HG02678 (cell line): ENCODE results near the gene WWOX.

Source experiments
- ATAC-seq: cut with Tn5 transposase; IDR thresholded peaks from one replicate; pipeline ENCODE4 v1.9.1; 2021; ENCODE audit warnings: mild to moderate bottlenecking, moderate library complexity; ENCODE audit not compliant: unreplicated experiment

Gene WWOX

DNA sequence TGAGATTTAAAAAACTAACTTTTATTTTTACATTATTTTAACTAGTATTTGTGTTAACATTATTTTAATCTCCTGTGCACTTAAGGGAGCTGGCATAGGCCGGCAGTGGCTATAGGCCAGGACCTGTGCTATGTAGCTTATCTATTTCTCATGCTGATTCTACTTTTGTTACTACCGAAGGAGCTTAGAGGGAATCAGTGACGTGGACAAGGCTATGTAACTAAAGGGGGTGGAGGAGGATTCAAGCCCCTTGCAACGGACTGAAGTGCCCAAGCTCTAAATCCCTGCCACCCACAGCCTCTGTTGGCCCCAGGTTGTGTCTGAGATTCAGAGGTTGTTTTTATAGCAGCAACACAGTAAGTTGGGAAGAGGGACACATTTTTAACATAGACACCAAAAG, 356.4 kb downstream of the WWOX start:
- no peak for ATAC-seq

DNA sequence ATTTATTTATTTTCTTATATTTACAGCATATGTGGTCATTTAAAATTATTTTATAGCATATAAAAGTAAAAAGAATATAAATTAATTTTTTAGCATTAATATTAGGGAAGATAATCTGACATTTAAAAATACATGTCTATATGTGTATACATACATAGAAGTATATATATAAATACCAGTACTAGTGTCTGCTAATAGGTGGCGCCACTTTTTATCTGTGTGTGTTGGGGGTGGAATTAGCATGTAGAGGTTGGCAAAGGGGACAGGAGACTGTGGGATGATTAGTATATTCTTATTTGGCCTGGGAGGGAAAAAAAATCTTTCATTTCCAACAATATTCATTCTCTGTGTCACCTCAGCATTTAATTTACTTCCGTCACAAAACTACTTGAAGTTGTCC, 359.1 kb downstream of the WWOX start:
- no peak for ATAC-seq

DNA sequence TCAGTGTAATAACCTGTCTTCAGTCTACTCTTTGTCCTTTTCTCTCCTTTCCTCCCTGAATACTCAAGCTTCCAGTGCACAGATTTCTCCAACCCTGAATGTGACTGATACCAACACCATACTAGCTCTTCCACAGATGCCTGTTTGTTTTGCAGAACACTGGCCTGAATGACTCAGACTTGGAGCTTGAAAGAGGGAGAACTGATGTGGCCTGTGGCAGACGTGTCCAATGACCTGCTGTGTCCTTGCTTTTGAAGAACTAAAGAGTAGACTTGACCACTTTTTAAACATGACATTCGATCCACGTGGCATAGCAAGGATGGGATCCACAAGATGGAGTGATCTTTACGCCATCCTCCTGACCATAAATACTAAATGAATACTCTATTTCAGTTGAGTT, 361.0 kb downstream of the WWOX start:
- no peak for ATAC-seq

DNA sequence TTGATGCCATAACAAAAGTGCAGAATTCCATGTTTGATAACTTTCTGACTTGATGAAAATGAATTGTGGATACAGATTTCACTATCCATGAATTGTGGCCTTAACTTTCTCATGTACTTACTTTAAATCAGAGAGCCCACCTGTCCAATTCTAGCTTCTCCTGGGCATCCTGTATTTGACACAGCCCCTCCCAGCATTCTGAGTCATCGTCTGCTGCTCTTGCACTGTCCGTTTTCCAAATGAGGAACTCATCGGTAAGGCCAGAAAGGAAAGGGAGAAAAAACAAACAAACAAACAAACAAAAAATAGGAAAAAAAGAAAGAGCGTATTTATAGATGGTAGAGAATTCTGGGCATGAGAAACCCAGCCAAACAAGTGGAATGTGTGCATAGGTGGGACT, 361.6 kb downstream of the WWOX start:
- no peak for ATAC-seq

DNA sequence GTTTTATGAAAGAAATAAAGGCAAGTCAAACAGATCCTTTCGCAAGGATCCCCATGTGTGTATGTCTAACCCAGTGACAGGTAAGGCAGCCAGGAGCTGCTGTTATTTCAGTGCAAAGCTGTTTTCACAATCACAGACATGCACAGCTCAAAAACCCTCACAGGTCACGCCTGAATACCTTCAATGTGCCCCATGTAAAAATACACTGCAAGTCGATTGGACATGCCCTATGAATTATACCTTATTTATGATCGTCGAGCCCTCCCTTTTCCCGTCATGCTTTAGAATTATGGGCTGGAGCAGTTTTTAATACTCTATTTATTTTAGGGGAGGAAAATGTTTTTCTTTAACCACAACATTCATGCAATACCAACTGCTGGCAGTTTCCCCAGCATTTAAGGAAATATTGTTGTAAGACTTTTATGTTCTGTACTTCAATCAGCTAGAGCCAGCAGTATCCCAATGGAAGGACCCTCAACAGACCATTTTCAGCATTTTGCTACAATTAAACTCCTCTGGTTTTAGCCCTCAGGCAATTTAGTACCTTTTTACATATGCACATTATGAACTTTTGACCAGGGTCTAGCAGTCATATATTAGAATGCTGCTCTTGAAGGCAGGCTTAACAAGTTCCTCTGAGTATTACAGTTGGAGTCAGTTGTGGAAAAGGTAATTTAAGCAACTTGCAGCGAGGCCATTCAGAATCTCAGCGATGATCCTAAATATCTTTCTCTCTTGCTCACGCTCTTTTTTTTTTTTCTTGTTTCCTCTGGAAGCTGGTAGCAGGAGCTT, 362.2 kb downstream of the WWOX start:
- ATAC-seq = no peak

DNA sequence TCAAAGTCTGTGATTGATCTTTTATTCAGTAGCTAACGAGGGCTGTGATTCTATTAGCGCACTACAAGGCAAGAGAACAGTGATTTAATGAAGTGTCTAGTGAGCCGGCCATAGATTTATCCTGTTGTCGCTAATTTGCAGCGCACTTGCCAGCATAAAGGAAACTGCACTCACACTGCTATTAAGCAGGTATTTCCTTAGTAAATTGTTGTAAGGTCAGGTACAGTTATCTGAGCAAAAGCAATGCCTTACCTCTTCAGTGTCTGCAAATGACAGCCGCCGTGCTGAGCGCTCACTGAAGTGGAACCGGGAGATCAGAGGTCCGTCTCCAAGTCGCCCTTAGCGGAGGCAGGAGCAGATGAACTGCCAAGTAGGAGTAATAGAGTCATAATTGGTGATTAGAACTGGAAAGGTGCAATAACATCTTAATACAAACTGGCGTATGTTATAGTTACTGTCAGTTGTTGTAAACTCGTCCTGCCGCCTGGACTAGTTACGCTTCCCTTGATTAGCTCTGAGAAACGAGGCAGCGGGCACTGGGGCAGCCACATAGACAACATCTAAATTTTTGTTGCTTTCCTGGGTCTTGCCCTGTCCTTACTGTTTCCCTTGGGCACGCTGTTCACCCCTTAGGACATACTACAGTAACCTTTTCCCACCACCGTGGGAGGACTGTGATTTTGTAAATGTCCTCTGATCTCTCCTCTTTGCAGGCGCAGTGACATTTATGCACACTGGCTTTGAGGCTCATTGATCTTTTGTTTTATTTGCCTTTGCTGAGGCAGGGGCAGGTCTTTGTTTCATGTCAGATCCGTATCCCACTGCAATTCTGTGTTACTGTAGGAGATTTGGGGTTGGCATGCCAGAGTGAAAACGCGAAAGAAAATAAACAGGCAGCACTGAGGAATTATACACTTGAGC, 363.1 kb downstream of the WWOX start:
- ATAC-seq = no peak

DNA sequence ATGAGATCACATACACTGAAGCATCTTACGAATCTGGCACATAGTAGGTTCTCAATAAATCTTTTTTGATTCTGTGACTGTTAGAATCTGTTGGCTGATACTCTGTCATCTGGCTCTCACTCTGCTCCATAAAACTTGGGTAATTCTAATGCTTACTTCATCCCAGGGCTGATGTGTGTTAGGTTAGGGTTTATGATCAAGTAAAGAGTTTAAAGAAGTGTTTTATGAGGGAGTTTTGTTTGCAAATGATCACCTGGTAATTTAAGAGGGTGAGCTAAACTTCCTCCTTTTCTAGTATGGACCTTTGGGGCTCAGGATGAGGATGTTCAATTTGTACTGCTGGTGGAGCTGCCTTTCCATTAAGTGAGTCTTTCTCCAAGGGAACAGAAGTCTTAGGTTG, 364.1 kb downstream of the WWOX start:
- ATAC-seq = no peak

DNA sequence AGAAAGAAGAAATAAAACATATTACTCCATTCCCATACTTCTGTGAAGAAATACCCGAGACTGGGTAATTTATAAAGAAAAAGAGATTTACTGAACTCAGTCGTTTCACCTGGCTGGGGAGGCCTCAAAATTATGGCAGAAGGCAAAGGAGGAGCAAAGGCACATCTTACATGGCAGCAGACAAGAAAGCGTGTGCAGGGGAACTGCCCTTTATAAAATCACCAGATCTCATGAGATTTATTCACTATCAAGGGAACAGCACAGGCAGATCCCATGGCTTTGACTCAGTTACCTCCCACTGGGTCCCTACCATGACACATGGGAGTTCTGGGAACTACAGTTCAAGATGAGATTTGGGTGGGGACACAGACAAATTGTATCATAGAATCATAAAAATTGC, 365.4 kb downstream of the WWOX start:
- no peak for ATAC-seq

DNA sequence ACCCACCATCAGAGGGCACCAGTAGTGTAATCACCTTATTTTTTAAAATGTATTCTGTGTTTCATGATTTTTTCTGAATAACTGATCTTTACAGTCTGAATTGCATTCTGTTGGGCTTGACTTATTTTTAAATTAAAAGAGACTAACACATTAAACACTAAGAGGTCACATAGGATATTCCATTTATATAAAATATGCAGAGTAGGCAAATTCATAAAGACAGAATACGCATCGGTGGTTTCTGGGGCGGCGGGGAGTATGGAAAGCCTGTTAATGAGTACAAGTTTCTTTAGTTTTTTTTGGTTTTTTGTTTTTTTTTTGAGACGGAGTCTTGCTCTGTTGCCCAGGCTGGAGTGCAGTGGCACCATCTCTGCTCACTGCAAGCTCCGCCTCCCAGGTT, 366.3 kb downstream of the WWOX start:
- no peak for ATAC-seq

DNA sequence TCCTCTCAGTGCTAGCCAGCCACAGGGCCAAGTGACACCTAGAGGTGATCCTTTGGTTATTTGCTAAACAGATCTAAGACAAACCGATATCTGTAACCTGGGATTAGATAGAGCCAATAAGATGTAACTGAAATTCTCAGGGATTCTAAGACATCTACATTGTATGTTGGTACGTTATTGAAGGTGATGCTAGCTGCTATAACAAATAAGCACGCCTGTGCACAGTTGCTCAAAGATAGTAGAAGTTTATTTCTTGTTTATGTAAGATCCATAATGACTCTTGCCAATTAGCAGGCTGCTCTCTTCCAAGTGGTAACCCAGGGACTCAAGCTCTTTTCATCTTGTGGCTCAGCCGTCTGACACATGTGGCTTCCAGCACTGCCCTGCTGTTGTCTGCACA, 370.3 kb downstream of the WWOX start:
- no peak for ATAC-seq

DNA sequence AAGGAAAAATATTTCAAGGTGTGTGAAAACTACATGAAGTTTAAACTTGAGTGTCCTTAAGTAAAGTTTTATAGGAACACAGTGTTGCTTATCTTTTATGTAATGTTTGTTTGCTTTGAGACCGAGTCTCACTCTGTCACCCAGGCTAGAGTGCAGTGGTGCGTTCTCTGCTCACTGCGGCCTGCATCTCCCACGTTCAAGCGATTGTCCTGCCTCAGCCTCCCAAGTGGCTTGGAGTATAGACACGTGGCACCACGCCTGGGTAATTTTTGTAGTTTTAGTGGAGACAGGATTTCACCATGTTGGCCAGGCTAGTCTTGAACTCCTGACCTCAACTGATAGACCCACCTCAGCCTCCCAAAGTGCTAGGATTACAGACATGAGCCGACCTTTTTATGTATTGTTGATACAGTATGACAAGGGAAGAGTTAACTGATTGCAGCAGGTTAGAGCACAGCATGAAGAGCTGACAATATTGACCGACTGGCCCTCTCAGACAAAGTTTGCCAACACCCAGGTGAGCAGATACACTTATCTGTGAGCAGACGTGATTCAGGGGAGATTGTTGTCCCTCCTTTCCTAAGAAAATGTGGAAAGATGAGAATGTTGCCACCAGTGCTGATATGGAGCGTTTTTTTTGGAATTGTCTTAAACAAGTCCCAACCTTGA, 373.7 kb downstream of the WWOX start:
- no peak for ATAC-seq

DNA sequence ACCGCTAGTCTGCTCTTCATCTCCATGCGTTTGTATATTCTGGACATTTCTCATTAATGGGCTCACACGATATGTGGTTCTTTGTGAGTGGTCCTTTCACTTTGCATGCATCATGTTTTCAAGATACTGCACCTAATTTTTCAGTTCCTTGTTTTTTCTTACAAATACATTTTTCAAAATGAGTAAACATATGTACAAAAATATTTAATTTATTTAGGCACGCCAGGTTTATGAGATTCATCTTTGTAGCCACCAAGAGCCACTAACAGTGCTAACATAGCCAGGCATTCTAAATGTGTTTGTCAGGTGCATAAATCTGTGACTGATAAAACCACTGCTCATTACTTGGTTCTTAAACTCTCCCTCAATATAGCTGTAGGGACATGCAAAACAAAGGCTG, 375.3 kb downstream of the WWOX start:
- ATAC-seq = peak; percentile 60

DNA sequence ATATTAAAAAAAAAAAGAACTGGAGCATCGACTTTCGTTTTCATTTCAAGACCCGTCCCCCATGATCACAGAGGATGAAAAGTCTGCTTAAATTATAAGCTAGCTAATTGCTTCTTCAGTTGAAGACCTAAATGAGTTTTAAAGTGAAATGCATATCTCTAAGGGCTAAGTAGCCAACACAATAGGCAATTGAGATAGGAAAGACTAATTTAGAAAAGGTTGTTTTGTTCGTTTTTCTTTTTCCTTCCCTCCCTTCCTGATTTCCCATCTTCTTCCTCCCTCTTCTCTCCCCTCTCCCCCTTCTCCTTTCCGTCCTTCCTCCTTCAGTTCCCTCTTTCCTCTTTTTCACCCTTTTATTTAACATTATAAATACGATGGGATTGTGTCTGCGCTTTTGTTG, 377.2 kb downstream of the WWOX start:
- no peak for ATAC-seq

DNA sequence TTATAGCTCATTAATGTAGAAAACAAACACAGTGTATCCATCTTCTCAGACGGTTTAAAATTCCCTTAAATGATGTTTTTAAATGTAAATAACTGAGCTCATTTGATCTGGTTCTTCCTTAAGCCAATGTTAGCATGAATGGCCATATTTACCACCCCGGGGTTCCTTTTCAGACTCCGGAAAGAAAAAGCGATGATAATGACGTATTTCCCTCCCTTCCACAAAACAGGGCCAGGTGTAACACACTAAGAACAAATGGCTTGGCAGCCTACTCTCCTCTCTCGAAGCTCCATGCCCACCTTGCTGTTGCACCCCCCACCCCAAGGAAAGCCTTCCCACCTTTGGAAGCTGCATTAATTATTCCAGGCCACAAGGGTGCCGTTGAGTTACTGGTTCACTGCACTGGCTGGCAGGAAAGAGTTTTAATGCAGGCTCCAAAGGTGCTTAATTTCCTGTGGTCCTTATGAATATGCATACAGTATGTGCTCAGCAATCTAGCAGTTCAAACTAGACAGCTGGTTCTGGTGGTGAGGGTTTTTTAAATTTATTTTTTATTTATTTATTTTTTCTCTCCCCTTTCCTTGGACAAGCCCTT, 378.9 kb downstream of the WWOX start:
- ATAC-seq = no peak

DNA sequence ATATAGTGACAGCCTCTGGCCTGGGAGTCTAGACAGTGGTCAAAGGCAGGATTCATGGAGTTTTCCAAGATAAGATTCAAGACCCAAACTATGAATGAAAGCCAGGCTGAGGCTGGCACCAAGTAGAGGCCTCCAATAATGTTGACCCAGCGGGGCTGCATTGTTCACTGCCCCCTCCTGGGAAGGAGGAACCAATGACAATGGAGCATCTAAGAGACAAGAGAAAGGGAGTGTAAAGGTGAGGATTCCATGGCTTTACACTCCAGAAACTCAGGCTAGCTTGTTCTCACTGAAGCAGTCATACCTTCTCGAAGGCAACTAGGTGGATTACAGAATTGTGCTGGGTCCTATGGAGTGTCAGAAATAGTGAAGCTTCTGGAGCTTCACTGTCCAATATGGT, 380.3 kb downstream of the WWOX start:
- ATAC-seq = no peak

DNA sequence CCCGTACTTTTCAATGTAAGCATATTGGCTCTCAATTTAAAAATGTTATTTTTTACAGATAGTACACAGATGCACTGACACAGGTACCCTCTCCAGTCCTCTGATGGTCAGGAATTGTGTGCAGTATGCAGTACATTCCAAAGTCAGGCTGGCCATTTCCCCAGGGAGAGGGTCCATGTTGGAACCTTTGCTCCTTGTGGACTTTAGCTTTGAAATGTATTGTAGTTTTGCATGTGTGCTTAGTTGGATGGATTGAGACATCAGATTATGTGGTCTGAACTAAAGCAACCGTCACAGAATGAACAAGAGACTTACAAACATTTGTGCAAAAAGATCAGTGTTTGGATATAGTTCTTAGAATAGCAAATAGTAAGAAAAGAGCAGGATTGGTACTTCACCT, 381.1 kb downstream of the WWOX start:
- no peak for ATAC-seq

DNA sequence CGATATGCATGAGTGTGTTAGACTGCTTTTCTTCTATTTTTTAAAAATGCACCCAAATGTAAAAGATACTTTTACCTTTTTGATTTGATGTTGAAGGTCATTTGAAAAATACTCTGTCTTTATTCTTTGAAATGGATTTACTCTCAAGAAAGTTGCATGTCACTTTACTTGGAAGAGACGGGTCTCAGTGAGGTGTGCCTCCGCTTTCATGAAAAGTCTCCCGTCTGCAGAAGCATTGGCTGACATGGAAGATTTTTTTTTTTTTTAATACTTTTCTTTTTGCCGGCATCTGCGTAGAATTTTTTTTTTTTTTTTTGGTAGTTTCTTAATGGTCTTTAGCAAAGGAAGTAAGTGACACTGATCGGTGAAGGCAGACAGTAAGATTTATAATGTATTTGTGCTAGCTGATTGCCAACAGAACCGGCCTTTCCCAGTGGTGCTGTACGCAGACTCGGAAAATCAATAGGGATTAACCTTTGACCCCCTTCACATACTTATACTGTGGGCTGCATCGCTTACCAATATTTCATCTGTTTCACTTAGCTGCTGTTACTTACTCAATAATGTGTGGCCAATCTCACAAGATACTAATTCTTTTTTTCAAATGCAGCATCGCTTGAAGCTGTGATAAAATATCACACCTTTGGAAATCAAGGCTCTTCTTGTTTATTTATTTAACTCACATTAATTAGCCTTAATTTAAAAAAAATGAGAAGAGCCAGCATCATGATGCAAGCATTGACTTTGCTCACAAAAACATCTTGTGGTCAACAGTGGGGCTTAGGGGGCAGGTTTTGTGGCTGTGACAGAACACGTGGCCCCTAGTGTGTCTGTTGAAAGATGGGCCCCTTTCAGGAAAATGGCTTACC, 383.9 kb downstream of the WWOX start:
- ATAC-seq = no peak

DNA sequence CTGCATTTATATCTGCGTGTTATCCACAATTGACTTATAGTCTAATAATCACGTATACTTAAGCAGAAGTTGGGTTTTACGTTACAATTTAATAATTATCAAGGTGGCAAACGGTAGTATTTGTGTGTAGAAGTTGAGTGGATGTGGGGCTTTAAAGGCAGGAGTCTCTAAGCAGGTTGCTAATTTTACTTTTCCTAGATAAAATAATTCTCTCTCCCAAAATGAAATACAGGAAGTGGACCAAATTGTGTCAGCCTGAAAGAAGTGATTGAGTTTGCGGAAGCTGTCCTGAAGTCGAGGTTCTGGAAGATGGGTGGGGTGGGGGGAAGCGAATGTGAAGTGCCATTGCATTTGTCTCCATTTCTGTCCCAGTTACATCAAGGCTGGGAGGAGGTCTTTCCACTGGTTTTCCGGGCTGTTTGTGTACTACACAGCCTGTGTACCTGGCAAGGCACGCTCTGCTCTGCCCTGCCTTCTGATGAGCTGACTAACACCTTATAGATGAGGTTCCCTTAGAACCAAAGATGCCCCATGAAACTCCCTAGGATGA, 385.1 kb downstream of the WWOX start:
- ATAC-seq = no peak

DNA sequence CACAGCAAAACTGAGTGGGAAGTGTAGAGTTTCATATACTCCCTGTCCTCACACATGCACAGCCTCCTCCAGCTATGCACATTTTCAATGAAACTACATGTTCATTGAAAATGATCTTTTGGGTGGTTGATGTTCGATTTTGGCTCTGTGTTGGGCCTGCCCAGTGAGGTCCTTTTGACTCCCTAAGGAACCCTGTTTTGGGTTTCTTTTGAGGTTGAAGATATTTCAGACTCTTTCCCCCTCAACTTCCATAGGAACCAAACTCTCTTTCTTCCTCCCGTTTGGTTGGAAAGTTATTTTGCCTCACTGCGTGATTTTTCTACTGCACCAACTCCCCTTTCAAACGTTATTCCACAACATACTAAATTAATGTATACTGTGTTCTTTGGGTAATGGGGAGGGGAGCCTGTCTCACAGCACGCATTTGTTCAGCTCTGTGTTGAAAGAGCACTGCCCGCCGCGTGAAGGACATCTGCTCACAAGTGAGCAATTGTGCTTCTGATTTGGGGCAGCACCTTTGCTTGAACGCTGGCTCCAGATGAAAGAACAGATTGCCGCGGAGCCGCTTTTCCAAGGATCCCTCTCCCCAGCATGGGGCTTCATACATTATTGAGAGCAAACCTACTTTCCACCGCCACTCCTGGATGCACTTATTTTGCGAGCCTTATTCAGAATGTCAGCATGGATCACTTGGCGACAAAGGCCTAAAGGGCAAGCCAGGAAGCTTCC, 385.9 kb downstream of the WWOX start:
- no peak for ATAC-seq

DNA sequence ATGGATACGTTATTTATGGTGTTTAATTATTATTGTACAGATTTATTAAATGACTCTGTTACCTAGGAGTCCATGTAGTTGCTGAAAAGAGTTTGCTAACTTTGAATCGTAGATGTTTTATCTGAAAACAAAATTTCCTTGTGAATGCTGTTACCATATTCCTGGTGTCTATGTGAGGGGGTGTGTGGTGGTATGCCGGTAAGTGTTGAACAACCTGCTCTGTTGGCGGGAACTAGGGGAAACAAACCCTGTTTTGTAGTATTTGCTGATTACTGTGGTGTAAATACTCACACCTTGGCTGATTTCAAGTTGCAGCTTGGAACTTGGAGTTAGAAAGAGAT, 386.4 kb downstream of the WWOX start:
- ATAC-seq = no peak
